IPS-15b (cell line): Measurements from ENCODE around the gene RNFT2.

ENCODE experiments used
- H3K27me3 ChIP-seq: one replicate; pipeline ENCODE4 v1.6.1; 2013; ENCODE audit warnings: low read length; ENCODE audit not compliant: control insufficient read depth, insufficient read depth
- H3K36me3 ChIP-seq: one replicate; pipeline ENCODE4 v1.6.1; 2013; ENCODE audit warnings: low read length; ENCODE audit not compliant: control insufficient read depth, insufficient read depth
- H3K4me1 ChIP-seq: one replicate; pipeline ENCODE4 v1.6.1; 2013; ENCODE audit warnings: mild to moderate bottlenecking, low read length; ENCODE audit not compliant: control insufficient read depth, insufficient read depth
- H3K4me3 ChIP-seq: one replicate; pipeline ENCODE4 v1.5.1; 2013; ENCODE audit warnings: low read depth, low read length
- H3K9ac ChIP-seq: one replicate; pipeline ENCODE4 v1.6.1; 2013; ENCODE audit warnings: low read depth, mild to moderate bottlenecking, low read length
- H3K9me3 ChIP-seq: one replicate; pipeline ENCODE4 v1.6.1; 2013; ENCODE audit warnings: mild to moderate bottlenecking, low read length; ENCODE audit not compliant: control insufficient read depth, insufficient read depth

The RNFT2 gene

DNA sequence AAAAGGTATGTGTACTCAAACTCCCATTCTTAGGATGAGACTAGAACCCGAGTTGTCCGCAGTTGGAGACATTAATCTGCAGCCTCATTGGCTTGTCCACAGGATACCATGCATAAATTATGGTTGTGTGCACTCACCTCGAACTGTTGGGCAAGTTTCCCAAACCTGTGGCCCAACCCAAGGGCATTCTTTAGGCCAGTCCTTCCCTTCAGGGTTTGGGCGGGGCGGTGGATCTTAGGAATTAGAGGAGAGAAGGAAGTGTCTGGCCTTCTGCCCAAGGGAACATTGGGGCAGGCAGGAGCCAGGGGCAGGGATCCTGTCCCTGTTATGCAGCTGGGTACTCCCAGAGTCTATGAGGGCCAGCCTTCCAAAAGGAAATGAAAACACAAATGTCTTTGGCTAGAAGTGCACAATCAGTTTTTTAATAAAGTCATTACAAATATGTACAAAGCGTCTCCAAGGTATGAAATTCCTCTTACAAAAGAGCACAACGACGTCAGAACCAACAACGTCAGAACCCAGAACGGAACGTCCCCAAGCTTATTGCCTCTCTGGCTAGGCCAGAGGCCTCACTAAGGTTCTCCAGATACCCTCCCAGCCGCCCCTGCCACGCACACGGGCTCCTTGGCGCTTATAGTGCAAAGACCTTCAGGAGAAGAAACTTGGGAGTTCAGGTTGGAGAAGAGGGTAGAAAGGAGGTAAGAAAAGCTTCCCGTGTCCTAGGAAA lies 117.8 kb downstream of the RNFT2 start:
- Histone ChIP-seq H3K4me3 (no peak overlapping the region), H3K9ac (no peak overlapping the region), H3K27me3 (no peaks in the 10 kb centered on the region), H3K9me3 (no peaks in the 10 kb centered on the region), H3K4me1 (no peaks in the 10 kb centered on the region), H3K36me3 (no peaks in the 10 kb centered on the region)

DNA sequence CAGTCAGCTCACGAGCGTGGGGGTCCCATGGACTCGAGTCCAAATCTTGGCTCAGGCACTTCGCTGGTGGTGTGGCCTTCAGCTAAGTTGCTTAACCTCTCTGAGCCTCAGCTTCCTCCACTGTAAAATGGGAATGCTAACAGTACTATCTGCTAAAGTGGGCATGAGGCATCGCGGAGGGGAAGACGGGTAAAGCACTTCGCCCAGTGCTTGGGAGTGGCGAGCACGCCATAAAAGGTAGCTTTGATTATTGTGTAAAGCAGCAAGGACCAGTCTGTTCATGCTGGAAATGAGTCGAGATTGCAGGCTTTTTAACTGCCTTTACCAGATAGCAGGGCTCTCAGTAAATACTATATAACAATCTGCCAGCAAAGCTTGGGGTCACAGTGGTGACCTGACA lies 118.6 kb downstream of the RNFT2 start:
- H3K36me3 ChIP-seq, result no peaks in the 10 kb centered on the region
- no peaks in the 10 kb centered on the region for H3K27me3 ChIP-seq
- H3K9me3 ChIP-seq, result no peaks in the 10 kb centered on the region
- H3K9ac ChIP-seq, result no peak overlapping the region
- no peaks in the 10 kb centered on the region for H3K4me1 ChIP-seq
- H3K4me3 ChIP-seq, result no peak overlapping the region

DNA sequence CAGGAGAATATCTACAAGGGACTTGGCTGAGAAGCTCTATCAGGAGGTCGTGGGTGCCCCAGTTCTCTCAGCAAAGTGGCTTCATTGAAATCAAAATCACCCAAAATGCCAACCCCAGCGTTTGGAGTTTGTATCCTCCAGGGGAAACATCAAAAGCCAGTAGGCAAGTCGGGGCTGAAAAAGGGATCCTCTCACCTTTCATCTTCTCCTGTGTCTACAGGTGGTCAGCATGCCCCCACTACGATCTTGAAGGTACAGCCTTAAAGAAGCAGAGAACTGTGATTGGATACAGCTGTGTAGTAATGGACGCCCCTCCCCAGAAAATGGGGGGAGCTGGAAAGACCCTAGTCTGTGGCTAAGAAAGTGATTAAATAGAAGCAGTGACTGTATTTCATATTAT lies 121.0 kb downstream of the RNFT2 start:
- no peaks in the 10 kb centered on the region for H3K27me3 ChIP-seq
- no peaks in the 10 kb centered on the region for H3K4me1 ChIP-seq
- no peak overlapping the region for H3K9ac ChIP-seq
- H3K4me3 ChIP-seq, result no peak overlapping the region
- no peaks in the 10 kb centered on the region for H3K36me3 ChIP-seq
- no peaks in the 10 kb centered on the region for H3K9me3 ChIP-seq

DNA sequence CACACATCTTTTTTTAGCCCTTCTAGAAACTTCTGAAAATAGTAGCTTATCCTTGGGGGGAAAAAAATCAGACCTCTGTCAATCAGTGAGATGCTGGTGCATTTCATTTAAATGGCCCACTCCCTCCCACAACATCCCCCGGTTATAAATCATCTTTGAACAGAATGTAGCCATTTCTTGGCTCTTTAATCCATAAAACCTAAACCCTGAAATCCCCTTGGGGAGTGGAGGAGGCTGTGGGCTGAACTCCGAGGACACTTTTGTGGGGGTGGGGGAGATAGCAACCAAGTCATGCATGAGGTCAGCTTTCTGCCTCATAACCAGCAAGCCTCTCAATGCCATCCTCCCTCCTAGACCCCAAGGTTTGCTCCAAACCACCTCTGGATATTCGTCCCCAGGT lies 122.1 kb downstream of the RNFT2 start:
- no peak overlapping the region for H3K9ac ChIP-seq
- no peaks in the 10 kb centered on the region for H3K4me1 ChIP-seq
- no peaks in the 10 kb centered on the region for H3K36me3 ChIP-seq

DNA sequence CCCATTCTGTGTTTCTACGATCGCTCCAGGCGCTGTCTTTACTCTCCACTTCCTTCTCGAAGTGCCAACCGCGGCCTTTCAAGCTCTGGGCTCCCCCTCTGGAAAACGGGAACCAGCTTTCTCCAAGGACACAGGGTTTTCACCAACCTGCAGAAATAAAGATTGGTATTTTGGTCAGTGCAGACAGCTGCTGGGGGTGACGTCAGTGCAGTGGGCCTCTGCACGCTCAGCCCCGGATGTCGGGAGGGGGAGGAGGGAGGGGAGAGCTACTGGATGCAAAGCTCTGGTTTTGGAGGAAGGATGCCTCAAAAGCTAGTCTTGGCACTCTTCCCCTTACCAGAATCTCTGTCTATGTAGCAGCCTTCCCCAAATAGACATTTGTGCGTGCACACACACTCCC lies 123.2 kb downstream of the RNFT2 start:
- Histone ChIP-seq H3K4me1 (no peaks in the 10 kb centered on the region), H3K9me3 (no peaks in the 10 kb centered on the region), H3K4me3 (no peak overlapping the region), H3K27me3 (no peaks in the 10 kb centered on the region), H3K9ac (no peak overlapping the region), H3K36me3 (no peaks in the 10 kb centered on the region)

More for the DNA sequence above, 122.1 kb downstream of the RNFT2 start:
- H3K27me3 ChIP-seq, result no peaks in the 10 kb centered on the region
- H3K9me3 ChIP-seq, result no peaks in the 10 kb centered on the region
- H3K4me3 ChIP-seq, result no peak overlapping the region

DNA sequence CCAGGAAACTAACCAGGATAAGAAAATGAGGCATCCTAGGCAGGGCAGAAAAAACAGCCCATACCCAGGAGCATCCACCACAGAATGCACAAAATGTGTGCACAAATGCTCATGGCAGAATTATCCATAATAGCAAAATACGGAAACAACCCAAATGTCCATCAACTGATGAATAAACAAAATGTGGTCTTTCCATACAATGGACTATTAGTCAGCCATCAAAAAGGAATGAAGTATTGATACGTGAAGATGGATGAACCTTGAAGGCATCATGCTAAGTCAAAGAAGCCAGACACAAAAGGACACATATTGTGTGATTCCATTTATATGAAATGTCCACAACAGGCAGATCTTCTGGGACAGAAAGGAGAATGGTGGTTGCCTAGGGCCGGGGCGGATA lies 124.1 kb downstream of the RNFT2 start:
- Histone ChIP-seq H3K36me3 (no peaks in the 10 kb centered on the region), H3K27me3 (no peaks in the 10 kb centered on the region), H3K9me3 (no peaks in the 10 kb centered on the region), H3K4me1 (no peaks in the 10 kb centered on the region), H3K9ac (no peak overlapping the region), H3K4me3 (no peak overlapping the region)

DNA sequence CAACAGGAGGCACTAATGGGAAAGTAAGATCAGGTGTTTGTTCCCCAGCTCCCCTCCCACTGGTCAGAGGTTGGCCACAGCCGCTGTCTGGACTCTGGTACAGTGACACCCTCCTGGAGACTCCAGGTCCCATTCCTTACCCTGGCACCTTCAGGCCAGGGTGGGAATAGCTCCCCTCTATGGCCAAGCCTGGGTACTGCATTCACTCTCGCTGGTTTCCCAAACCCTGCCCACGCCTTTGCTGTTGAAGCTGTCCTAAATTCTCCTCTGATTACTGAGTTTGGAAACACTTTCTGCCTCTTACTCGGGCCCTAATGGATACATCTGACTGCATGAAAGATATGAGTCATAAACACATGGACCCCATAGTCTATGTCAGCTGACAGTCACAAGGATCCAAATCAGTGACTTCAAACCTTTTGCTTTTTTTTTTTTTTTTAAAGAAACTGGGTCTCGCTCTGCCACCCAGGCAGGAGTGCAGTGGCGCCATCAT lies 125.2 kb downstream of the RNFT2 start:
- no peaks in the 10 kb centered on the region for H3K4me1 ChIP-seq
- H3K9me3 ChIP-seq, result no peaks in the 10 kb centered on the region
- no peak overlapping the region for H3K9ac ChIP-seq
- H3K27me3 ChIP-seq, result no peaks in the 10 kb centered on the region
- H3K4me3 ChIP-seq, result no peak overlapping the region
- no peaks in the 10 kb centered on the region for H3K36me3 ChIP-seq

DNA sequence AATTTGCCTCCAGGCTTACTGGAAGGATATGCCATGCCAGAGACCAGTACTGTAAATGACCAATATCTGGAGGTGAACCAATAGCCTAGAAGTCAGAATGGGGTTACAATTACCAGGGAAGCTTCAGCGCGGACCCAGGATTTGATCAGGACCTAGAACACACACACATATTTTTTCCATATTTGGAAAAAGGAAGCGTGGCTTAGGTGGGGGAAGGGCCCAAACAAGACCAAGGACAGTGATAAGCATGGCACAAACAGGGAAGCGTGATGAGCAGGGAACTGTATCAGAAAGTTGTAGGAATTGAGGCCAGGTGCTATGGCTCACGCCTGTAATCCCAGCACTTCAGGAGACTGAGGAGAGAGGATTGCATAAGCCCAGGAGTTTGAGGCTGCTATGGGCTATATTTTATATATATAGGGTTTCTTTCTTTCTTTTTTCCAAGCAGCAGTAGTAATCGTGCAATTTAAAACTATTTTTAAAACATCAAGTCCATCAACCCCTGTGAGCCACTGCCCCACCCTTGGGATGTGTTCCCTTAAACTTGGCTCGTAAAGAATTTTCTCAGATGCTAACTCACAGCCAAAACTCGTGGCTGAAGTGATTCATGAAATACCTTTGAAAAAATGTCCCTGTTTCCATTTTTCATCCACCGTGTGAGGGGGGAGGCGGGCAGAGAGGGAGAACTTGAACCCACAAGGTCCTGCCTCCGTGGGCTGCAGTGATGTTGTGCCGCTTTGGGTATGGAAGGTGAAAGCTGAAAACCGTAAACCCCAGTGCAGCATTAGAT lies 126.5 kb downstream of the RNFT2 start:
- no peaks in the 10 kb centered on the region for H3K4me1 ChIP-seq
- no peaks in the 10 kb centered on the region for H3K9me3 ChIP-seq
- no peak overlapping the region for H3K4me3 ChIP-seq
- H3K9ac ChIP-seq, result no peak overlapping the region
- H3K27me3 ChIP-seq, result no peaks in the 10 kb centered on the region
- no peaks in the 10 kb centered on the region for H3K36me3 ChIP-seq

DNA sequence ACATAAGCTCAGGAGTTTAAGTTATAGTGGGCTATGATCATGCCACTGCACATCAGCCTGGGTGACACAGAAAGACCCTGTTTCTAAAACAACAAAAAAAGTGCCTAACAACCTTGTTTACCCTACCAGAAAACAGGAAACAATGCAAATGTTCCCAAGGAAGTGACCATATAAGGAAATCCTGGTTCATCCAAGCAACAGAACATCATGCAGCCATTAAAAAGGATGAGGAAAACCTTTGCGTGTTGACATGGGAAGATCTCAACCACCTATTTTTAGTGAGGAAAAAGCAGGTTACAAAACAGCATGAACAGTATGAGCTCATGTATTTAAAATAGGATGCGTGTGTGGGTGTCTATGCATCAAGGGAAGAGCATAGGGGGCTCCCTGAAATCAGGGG lies 129.4 kb downstream of the RNFT2 start:
- Histone ChIP-seq H3K9ac (no peak overlapping the region), H3K27me3 (no peaks in the 10 kb centered on the region), H3K4me1 (no peaks in the 10 kb centered on the region), H3K9me3 (no peaks in the 10 kb centered on the region), H3K36me3 (no peaks in the 10 kb centered on the region), H3K4me3 (no peak overlapping the region)

DNA sequence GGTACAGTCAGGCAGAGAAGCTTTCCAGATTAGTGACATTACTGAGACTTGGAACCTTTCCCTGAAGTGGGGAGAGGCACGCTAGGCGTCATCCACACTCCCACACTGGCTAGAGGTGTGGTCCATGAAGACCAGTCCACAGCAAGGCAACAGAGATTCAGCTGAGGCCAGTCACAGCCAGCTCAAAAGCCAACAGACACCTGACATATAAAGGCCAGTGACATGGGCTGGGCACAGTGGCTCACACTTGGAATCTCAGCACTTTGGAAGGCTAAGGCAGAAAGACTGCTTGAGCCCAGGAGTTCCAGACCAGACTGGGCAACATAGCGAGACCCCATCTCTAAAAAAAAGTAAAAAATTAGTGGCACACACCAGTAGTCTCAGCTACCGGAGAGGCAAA lies 132.2 kb downstream of the RNFT2 start:
- no peak overlapping the region for H3K4me3 ChIP-seq
- H3K27me3 ChIP-seq, result peaks cover 4% of the 10 kb centered on the region
- H3K4me1 ChIP-seq, result peaks cover 2% of the 10 kb centered on the region
- H3K9me3 ChIP-seq, result no peaks in the 10 kb centered on the region
- no peak overlapping the region for H3K9ac ChIP-seq
- no peaks in the 10 kb centered on the region for H3K36me3 ChIP-seq

DNA sequence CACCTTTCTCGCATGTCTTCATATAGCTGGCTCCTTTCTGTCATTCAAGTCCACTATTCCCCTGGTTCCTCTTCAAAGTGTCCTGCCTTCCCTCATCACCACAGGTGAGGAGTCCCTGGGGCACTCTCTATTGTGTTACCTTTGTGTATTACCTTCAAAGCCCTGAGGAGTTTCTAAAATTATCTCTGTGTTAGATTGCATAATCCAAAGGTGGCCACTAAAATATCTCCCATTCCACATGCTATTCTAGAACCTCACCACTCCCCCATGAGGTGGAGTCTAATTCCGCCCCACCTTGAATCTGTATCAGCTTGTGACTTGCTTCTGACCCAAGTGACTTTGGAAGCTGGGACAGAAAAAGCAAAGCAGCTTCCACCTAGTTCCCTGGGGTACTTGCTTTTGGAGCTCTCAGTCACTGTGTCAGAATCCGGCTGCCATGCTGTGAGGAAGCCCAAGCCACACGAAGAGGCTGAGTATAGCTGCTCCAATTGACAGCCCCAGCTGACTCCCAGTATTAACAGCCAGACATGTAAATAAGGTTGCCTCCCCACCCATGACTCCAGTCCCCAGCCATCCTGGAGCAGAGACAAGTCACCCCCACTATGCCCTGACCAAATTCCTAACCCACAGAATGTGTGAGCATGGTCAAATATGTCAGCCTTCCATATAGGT lies 136.3 kb downstream of the RNFT2 start:
- Histone ChIP-seq H3K4me3 (no peak overlapping the region), H3K9me3 (no peaks in the 10 kb centered on the region), H3K36me3 (no peaks in the 10 kb centered on the region), H3K27me3 (peaks cover 33% of the 10 kb centered on the region), H3K9ac (no peak overlapping the region), H3K4me1 (peaks cover 2% of the 10 kb centered on the region)
